Measurements from ENCODE around the gene WSCD2.

DNA sequence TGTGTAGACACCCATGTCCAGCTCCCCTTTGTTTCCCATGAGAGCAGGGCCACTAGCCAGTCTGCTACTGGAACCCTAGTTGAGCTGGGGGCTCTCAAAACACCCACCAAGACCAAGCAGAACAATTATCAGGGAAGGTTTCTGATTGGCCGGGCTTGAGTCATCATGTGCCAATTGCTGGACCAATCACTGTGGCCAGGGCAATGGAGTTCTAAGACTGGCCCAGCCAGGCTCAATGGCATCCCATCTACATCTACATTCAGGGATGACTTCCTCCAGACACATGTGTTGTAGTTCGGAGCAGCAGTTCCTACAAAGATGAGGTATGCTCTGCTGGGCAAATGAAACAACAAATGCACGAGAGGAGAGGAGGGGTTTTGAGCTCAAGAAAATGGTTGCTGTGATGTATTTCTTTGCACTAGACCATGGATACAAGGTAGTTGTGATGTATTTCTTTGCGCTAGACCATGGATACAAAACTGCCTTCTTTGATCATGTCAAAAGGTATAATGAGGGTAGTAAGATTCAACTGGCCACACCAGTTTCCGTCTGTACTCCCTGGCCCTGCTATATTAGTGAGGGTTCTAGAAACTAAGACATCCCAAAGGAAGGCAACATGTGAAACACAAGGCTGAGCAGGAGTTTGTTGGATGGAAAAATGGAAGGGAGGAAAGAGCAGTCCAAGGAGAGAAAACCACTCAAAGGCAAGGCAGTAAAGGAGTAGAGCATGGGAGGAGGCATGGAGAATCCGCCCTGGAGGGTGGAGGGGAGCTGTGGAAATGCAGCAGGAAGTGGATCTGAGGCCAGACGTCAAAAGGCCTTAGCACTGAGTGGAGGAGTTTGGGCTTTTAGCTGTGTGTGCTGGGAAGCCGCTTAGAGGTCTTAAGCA is 8.9 kb upstream of the WSCD2 start:
- TF ChIP-seq, protein P1, sequence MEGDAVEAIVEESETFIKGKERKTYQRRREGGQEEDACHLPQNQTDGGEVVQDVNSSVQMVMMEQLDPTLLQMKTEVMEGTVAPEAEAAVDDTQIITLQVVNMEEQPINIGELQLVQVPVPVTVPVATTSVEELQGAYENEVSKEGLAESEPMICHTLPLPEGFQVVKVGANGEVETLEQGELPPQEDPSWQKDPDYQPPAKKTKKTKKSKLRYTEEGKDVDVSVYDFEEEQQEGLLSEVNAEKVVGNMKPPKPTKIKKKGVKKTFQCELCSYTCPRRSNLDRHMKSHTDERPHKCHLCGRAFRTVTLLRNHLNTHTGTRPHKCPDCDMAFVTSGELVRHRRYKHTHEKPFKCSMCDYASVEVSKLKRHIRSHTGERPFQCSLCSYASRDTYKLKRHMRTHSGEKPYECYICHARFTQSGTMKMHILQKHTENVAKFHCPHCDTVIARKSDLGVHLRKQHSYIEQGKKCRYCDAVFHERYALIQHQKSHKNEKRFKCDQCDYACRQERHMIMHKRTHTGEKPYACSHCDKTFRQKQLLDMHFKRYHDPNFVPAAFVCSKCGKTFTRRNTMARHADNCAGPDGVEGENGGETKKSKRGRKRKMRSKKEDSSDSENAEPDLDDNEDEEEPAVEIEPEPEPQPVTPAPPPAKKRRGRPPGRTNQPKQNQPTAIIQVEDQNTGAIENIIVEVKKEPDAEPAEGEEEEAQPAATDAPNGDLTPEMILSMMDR (IDR thresholded peaks at IDR 0.05) = no peak
- no peak for TF ChIP-seq POLR2A (IDR thresholded peaks at IDR 0.05)

All from body of pancreas (tissue), 4 donors.